GM19395 (cell line): ENCODE data around the gene SUPT5H.

Source experiments
- ATAC-seq: cut with Tn5 transposase; IDR thresholded peaks from one replicate; pipeline ENCODE4 v1.9.1; 2021; ENCODE audit warnings: mild to moderate bottlenecking, moderate library complexity; ENCODE audit not compliant: unreplicated experiment

Gene SUPT5H

DNA sequence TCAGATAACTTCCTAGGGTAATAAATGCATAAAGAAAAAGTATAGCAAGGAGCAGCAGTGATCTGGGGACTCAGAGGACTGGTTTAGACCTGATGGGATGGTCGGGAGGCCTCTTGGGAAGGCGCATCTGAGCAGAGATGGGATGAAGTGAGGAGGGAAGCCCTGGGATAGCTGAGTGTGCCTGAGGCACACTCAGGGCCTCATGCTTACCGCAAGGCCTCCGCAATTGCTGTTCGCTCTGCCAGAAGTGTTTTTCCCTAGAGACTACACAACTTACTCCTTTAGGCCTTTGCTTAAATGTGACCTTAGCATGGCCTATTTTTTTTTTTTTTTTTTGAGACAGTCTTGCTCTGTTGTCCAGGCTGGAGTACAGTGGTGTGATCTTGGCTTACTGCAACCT, 49.3 kb downstream of the SUPT5H start:
- no peak for ATAC-seq

DNA sequence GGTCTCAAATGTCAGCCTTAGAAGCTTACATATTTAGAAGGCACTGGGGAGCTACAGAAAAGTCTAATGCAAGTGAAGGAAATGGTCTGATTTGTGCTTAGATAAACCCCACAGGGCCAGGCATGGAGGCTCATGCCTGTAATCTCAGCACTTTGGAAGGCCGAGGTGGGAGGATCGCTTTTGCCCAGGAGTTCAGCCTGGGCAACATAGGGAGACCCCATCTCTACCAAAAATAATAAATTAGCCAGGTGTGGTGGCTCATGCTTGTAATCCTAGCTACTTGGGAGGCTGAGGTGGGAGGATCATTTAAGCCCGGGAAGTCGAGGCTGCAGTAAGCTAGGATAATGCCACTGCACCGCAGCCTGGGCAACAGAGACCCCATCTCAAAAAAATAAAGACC, 50.7 kb downstream of the SUPT5H start:
- no peak for ATAC-seq

DNA sequence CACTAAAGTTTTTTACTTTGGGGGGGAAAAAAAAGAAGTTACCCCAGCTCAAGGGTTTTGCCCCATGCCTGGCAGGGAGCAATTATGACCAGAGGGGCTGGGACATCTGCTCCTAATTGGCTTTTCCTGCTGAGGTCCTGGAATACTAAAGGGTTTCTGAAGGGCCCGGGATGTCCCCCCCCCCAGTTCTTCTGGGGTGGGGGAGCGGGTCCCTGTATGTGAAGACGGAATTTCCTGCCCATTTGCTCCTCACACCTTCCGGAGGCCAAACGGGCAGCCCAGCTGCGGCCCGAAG, 52.3 kb downstream of the SUPT5H start:
- no peak for ATAC-seq

DNA sequence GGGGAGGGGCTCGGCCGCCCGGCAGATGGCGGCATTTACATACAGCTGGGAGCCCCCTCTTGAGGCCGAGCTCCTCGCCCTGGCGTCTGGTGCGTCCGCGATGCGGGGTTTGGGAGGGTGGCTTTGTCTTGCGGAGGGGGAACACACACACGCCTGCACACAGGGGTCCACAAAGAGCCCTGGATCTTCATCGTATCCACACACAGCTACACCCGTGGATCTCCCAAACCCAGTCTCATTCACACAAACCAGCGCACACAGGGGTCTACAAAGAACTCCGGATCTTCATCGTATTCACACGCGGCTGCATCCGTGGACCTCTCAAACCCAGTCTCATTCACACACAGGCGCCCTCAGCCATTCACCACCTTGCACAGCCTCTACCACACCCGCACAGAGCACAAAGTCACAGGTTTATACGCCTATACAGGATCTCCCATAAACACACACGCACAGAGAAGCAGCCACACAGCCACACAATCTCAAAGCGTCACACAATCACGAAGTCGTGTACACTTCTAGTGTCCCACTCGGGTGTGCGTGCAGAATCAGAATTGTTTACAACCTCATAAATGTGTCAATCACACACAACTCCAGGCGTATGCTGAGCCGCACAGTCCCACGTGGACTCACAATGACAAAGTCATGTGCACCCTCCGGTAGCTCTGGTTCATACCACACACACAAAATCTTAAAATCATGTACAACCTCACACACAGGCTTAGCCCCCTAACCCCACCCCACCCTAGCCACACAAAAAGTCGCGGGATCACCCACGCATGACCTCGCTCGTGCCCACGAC, 52.8 kb downstream of the SUPT5H start:
- ATAC-seq = no peak

DNA sequence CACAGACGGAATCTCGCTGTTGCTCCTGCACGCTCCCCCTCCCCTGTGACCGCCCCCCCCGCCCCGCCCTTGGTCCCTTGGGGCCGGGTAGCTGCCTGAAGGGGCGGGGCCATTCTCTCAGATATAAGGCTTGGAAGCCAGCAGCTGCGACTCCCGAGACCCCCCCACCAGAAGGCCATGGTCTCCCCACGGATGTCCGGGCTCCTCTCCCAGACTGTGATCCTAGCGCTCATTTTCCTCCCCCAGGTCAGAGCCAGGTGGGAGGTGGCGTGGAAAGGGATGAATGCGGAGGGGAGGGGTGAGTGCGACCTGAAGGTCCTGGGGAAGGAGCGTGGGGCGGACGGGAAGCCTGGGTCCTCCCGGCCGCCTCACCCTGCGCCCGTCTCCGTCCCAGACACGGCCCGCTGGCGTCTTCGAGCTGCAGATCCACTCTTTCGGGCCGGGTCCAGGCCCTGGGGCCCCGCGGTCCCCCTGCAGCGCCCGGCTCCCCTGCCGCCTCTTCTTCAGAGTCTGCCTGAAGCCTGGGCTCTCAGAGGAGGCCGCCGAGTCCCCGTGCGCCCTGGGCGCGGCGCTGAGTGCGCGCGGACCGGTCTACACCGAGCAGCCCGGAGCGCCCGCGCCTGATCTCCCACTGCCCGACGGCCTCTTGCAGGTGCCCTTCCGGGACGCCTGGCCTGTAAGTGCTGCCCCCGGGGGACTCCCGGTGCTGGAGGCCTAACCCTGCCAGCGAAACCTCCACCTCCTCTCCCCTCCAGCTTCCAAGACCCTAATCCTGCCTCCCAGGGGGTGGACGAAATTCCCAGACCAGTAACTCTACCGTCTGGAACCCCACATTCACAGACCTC, 53.6 kb downstream of the SUPT5H start, which contains the start of gene DLL3:
Gene DLL3 (plus strand): TSS at position 150 of the 845 bp plus-strand sequence. CDS start 28 bp downstream, at position 178.
- no peak for ATAC-seq

DNA sequence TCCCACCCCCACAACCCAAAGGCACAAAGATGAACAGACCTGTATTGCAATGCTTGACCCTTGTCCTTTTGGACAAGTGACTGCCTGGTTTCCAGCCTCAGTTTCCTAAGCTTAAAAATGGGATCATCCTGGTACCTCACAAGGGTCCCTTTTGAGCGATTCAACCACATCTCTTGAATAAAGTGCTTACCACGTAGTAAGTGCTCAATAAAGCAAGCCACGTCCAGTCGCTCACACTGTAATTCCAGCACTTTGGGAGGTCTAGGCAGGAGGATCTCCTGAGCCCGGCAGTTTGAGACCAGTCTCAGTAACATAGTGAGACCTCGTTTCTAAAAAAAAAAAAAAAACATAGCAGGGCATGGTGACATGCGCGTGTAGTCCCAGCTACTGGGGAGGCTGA, 54.5 kb downstream of the SUPT5H start:
- no peak for ATAC-seq

DNA sequence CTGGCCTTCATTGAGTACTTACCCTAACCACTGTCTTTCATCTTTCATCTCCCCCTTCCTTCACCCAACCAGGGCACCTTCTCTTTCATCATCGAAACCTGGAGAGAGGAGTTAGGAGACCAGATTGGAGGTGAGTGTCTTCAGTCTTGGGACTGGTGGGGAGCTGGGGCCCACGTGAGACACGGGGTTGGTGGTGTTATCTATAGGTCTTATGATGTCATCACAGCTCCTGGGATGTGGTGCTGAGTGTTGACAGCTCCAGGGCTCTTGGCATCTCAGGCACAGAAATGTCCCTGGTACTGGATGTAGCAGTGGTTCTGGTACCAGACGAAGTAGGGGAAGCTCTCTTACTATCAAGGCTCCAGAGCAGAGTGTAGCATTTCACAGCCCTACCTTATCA, 55.2 kb downstream of the SUPT5H start:
- ATAC-seq = no peak

DNA sequence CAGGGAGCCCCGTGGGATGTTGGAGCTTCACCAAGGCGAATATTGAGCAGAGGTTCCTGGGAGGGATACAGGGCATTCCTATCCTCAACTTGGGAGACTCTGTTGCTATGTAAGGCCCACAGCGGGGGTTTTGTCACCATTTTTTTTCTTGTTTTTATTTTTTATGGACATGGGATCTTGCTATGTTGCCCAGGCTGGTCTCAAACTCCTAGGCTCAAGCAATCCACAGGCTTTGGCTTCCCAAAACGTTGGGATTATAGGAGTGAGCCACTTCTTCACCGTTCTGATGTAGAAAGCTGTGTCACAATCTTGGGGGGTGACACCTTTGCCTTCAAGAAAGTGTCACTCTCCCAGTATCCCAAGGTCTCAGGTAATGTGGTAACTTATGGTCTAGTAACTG, 56.0 kb downstream of the SUPT5H start:
- no peak for ATAC-seq

DNA sequence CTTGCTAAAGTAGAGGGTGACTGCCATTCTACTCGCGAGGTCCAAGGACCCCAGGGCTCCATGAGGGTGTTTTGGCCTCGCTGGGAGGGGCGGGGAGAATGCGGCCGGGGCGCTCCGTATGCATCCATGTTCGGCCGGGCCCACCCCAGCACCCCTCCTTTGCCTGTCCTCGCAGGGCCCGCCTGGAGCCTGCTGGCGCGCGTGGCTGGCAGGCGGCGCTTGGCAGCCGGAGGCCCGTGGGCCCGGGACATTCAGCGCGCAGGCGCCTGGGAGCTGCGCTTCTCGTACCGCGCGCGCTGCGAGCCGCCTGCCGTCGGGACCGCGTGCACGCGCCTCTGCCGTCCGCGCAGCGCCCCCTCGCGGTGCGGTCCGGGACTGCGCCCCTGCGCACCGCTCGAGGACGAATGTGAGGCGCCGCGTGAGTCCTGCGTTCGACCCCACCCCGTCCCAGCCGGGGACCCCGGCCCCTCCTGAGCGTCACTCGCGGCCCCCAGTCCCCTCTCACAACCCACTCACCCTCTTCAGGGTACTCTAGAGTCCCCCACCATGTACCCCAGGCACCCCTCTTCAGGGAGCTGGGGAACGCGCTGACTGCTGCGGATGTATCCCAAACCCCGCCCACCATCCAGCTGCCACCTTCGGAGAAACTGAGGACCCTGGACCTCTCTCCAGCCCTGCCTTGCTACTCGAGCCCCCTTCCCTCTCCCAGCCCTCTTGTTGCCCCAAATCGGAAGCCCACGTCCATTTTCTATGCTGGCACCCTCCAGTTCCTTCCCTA, 57.4 kb downstream of the SUPT5H start:
- no peak for ATAC-seq

DNA sequence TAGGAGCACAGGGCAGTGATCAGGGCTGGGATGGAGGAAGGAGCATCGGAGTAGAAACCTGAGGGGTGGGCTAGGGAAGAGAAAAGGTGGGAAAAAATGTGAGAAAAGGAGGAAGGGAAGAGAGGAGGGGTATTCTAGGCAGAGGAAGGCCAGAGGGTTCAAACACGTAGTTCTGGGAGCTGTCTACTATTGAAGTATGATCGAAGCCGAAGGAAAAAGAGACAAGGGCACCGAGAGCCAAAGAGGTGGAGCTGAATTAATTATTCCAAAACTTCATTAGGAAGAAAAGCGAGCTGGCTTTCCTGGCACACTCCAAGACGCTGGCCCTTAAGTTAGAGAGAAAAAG, 61.2 kb downstream of the SUPT5H start:
- no peak for ATAC-seq

DNA sequence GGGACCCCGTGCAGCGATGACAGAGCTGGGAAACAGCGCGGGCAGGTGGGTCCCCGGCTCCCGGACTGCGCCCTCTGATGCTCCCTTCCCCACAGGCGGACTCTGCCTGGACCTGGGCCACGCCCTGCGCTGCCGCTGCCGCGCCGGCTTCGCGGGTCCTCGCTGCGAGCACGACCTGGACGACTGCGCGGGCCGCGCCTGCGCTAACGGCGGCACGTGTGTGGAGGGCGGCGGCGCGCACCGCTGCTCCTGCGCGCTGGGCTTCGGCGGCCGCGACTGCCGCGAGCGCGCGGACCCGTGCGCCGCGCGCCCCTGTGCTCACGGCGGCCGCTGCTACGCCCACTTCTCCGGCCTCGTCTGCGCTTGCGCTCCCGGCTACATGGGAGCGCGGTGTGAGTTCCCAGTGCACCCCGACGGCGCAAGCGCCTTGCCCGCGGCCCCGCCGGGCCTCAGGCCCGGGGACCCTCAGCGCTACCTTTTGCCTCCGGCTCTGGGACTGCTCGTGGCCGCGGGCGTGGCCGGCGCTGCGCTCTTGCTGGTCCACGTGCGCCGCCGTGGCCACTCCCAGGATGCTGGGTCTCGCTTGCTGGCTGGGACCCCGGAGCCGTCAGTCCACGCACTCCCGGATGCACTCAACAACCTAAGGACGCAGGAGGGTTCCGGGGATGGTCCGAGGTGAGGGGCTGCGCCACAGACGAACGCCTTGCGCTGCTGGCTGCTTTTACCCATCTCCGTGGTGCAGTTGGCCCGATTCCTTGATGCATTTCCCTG, 61.7 kb downstream of the SUPT5H start:
- no peak for ATAC-seq

DNA sequence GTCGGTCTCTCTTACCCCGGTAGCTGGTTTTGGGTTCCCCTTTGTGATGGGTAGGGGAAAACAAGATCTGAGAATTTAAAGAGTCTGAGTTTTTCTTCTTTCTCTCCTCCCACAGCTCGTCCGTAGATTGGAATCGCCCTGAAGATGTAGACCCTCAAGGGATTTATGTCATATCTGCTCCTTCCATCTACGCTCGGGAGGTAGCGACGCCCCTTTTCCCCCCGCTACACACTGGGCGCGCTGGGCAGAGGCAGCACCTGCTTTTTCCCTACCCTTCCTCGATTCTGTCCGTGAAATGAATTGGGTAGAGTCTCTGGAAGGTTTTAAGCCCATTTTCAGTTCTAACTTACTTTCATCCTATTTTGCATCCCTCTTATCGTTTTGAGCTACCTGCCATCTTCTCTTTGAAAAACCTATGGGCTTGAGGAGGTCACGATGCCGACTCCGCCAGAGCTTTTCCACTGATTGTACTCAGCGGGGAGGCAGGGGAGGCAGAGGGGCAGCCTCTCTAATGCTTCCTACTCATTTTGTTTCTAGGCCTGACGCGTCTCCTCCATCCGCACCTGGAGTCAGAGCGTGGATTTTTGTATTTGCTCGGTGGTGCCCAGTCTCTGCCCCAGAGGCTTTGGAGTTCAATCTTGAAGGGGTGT, 62.5 kb downstream of the SUPT5H start:
- ATAC-seq = no peak

DNA sequence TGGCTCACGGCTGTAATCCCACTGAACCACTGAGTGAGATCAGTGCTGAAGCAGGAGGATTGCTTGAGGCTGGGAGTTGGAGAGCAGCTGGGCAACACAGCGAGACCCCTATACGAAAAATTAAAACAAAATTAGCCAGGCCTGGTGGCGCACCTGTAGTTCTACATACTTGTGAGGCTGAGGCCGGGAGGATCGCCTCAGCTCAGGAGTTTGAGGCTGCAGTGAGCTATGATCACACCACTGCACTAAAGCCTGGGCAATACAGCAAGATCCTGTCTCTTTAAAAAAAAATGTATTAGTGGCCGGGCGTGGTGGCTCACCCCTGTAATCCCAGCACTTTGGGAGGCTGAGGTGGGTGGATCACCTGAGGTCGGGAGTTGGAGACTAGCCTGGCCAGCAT, 63.2 kb downstream of the SUPT5H start:
- no peak for ATAC-seq

DNA sequence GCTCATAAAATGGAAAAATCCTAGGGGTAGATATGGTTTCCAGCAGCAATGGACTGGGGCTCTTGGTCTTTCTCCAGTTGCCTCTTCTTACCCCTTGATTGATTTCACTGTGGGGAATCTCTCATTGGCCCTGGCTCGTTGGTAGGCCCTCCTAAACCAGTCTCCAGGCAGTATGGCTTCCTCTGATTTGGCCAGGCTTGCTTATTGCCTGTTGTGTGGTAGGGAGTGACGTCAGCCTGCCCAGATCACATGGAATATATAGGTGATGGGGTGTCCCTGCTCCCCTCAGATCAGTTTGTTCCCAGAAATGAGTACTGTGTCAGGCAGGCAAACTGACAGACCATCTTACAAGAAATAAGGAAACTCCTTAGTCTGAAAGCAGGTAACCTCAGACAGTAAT, 63.9 kb downstream of the SUPT5H start:
- ATAC-seq = no peak

DNA sequence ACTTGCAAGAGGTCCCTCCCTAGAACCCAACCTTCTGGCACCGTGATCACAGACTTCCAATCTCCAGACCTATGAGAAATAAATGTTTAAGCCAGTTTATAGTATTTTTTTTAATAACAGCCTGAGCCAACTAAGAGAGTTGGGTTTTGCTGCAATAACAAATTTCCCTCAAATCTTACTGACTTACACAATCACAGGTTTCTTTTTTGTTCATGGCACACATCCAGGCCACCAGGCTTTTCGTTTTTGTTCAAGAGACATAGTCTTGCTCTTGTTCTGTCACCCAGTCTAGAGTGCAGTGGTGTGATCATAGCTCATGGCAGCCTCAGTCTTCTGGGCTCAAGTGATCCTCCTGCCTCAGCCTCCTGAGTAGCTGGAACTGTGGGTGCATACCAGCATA, 67.6 kb downstream of the SUPT5H start:
- no peak for ATAC-seq

DNA sequence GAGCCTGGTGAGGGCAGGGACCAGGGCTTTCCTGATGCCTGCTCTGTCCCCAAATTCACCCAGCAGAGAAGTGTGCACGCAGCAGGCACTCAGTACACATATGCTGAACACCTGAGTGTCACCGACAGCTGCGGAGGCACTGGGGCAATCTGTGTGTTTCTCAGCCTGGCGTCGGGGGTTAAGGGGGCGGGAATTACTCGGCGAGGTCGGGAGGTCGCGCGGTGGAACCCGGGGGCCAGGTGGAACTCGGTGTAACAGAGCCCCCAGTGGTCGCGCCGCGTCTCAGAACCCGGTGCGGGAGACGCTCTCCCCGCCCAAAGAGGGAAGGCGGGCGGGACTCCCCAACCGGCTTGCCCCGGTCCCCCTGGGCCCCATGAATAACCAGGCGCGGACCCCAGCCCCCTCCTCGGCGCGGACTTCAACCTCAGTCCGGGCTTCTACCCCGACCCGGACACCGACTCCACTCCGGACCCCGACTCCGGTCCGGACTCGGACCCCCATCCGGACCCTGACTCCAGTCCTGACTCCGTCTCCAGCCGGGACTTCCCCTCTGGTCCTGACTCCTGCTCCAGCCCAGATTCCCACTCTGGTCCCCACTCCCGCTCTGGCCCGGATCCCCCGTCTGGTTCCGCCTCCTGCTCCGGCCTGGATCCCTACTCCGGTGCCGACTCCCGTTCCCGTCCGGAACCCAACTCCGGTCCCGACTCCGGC, 69.6 kb downstream of the SUPT5H start, which contains the start of gene SELENOV:
Gene SELENOV (plus strand): TSS at position 300 of the 711 bp plus-strand sequence. CDS start 74 bp downstream, at position 374.
- no peak for ATAC-seq

DNA sequence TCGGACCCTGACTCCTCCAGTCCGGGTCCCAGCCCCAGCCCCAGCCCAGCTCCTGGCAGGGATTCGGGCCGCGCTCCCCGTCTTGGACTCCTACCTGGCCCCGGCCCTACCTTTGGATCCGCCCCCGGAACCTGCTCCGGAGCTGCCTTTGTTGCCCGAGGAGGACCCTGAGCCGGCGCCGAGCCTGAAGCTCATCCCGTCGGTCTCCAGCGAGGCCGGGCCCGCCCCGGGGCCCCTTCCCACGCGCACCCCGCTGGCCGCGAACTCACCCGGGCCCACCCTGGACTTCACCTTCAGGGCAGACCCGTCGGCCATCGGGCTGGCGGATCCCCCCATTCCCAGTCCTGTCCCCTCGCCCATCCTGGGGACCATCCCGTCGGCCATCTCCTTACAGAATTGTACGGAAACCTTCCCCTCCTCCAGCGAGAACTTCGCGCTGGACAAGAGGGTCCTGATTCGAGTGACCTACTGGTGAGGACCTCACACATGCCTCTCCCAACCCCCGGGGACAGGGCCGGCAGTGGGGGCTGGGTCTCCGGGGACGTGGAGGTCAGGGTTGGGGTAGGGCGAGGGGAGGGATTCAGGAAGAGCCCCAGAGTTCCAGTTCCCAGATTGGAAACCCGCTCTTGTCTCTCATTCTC, 70.3 kb downstream of the SUPT5H start:
- no peak for ATAC-seq

DNA sequence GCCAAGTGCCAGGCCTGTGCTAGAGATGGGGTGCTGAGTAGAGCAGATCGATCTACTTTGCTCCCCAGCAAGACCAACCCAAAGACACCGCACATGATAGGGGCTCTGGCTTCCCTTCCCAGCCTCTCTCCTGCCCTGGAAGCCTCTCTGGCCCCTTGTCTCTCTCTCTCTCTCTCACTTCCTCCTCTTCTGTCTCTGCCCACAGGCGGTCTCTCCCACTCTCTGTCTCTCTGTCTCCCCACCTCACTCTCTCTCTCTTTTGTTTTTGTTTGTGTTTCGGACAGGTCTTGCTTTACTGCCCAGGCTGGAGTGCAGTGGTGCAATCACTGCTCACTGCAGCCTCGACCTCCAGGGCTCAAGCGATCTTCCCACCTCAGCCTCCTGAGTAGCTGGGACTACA, 70.9 kb downstream of the SUPT5H start:
- no peak for ATAC-seq

DNA sequence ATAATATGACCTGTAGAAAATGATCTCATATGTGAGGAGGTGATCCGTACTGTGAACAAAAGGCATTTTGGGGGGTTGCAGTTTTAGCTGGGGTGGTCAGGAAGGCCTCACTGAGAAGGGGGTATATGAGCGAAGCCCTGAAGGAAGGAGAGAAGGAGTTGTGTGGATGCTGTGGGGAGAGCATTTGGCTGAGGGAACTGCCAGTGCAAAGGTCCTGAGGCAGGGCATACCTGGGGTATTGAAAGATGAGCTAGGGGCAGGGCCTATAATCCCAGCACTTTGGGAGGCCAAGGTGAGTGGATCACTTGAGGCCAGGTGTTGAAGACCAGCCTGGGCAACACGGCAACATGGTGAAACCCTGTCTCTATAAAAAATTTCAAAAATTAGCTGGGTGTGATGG, 72.0 kb downstream of the SUPT5H start:
- no peak for ATAC-seq
